ENCODE measurements around the gene WNT9A. TPM values are rescaled to one million over a fixed set of nuclear protein-coding genes. Genes with fewer than 3 reads are reported as not detected.

WNT9A gene
- total and polyA plus RNA-seq, 9 of the 15 experiments (the other 6 are each of a cell fraction or from before 2014, with no cell fraction given) = 0.04 to 0.17 (median 0.10) TPM; not detected in 4

DNA sequence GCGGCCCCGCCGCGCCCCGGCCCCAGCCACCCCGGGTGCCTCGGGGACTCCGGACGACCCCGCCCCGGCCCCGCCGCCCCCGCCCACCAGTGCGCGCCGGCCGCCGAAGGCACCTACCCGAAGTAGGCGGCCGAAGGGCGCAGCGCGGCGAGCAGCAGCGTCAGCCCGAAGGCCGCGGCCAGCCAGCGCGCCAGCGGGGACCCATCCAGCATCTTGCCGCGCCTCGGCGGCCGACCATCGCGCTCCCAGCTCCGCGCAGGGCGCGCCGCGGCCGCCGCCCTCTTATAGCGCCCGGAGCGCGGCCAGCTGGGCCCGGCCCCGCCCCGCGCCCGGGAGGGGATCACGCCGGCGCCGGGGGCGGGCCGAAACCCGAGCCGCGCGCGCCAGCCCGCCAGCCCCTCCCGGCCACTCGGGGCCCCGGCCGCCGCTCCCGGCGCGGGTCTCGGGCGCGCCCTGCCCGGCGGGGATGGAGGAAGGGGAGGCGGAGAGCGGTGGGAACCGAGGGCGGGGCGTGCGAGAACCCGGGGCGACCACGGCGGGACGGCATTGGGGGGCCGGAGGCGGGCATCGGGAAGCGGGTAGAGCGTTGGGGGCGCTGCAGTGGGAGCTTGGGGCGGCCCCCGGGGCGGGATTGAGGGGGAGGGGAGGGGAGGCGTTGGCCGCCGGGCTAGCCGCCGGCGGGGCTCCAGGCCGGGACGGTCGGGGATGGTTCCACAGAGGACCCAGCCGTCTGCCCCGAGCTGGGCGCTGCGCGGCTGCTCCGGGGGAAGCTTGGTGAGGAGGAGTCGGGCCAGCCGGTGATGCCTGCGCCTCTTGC is at the start of gene WNT9A (continued):
- TF ChIP-seq, protein P1, sequence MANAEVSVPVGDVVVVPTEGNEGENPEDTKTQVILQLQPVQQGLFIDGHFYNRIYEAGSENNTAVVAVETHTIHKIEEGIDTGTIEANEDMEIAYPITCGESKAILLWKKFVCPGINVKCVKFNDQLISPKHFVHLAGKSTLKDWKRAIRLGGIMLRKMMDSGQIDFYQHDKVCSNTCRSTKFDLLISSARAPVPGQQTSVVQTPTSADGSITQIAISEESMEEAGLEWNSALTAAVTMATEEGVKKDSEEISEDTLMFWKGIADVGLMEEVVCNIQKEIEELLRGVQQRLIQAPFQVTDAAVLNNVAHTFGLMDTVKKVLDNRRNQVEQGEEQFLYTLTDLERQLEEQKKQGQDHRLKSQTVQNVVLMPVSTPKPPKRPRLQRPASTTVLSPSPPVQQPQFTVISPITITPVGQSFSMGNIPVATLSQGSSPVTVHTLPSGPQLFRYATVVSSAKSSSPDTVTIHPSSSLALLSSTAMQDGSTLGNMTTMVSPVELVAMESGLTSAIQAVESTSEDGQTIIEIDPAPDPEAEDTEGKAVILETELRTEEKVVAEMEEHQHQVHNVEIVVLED (CRISPR knock-in tag; IDR thresholded peaks at IDR 0.05) = no peak
- TF ChIP-seq ZNF507 (tag; conservative IDR thresholded peaks at IDR 0.05) = no peak
- TF ChIP-seq CREBBP (IDR thresholded peaks at IDR 0.05; ENCODE audit: low read depth, low read length) = no peak
- TF ChIP-seq ZFP36 (IDR thresholded peaks at IDR 0.05; ENCODE audit: low read depth, low read length, partially characterized antibody) = no peak
- no peak for TF ChIP-seq RHOXF2B (CRISPR knock-in tag; conservative IDR thresholded peaks at IDR 0.05)
- TF ChIP-seq ZNF551 (CRISPR knock-in tag; IDR thresholded peaks at IDR 0.05) = no peak
- TF ChIP-seq BMI1 (IDR thresholded peaks at IDR 0.05; ENCODE audit: low read length) = no peak
- TF ChIP-seq POLR3A (IDR thresholded peaks at IDR 0.05; ENCODE audit: borderline replicate concordance, extremely low read depth, insufficient read depth, insufficient read length) = no peak
- 0 out of 2 replicates have a peak, but pooled peaks have one; percentile 6 for TF ChIP-seq RBFOX2 (IDR thresholded peaks at IDR 0.05; ENCODE audit: low read depth, low read length)
- TF ChIP-seq, protein P2, sequence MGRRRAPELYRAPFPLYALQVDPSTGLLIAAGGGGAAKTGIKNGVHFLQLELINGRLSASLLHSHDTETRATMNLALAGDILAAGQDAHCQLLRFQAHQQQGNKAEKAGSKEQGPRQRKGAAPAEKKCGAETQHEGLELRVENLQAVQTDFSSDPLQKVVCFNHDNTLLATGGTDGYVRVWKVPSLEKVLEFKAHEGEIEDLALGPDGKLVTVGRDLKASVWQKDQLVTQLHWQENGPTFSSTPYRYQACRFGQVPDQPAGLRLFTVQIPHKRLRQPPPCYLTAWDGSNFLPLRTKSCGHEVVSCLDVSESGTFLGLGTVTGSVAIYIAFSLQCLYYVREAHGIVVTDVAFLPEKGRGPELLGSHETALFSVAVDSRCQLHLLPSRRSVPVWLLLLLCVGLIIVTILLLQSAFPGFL (CRISPR knock-in tag; IDR thresholded peaks at IDR 0.05) = no peak
- no peak for TF ChIP-seq NCOA4 (IDR thresholded peaks at IDR 0.05; ENCODE audit: partially characterized antibody)
- no peak for TF ChIP-seq BHLHE40 (IDR thresholded peaks at IDR 0.05; ENCODE audit: low read length)
- no peak for TF ChIP-seq NFE2 (IDR thresholded peaks at IDR 0.05; ENCODE audit: low read depth)
- TF ChIP-seq, protein P3, sequence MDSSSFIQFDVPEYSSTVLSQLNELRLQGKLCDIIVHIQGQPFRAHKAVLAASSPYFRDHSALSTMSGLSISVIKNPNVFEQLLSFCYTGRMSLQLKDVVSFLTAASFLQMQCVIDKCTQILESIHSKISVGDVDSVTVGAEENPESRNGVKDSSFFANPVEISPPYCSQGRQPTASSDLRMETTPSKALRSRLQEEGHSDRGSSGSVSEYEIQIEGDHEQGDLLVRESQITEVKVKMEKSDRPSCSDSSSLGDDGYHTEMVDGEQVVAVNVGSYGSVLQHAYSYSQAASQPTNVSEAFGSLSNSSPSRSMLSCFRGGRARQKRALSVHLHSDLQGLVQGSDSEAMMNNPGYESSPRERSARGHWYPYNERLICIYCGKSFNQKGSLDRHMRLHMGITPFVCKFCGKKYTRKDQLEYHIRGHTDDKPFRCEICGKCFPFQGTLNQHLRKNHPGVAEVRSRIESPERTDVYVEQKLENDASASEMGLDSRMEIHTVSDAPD (CRISPR knock-in tag; IDR thresholded peaks at IDR 0.05) = no peak
- TF ChIP-seq, protein P4, sequence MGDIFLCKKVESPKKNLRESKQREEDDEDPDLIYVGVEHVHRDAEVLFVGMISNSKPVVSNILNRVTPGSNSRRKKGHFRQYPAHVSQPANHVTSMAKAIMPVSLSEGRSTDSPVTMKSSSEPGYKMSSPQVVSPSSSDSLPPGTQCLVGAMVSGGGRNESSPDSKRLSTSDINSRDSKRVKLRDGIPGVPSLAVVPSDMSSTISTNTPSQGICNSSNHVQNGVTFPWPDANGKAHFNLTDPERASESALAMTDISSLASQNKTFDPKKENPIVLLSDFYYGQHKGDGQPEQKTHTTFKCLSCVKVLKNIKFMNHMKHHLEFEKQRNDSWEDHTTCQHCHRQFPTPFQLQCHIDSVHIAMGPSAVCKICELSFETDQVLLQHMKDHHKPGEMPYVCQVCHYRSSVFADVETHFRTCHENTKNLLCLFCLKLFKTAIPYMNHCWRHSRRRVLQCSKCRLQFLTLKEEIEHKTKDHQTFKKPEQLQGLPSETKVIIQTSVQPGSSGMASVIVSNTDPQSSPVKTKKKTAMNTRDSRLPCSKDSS (IDR thresholded peaks at IDR 0.05; ENCODE audit: low read depth, partially characterized antibody) = no peak
- TF ChIP-seq, protein P5, sequence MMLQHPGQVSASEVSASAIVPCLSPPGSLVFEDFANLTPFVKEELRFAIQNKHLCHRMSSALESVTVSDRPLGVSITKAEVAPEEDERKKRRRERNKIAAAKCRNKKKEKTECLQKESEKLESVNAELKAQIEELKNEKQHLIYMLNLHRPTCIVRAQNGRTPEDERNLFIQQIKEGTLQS (IDR thresholded peaks at IDR 0.05) = no peak
- TF ChIP-seq, protein P5 (CRISPR knock-in tag; conservative IDR thresholded peaks at IDR 0.05) = no peak
- TF ChIP-seq, protein P6, sequence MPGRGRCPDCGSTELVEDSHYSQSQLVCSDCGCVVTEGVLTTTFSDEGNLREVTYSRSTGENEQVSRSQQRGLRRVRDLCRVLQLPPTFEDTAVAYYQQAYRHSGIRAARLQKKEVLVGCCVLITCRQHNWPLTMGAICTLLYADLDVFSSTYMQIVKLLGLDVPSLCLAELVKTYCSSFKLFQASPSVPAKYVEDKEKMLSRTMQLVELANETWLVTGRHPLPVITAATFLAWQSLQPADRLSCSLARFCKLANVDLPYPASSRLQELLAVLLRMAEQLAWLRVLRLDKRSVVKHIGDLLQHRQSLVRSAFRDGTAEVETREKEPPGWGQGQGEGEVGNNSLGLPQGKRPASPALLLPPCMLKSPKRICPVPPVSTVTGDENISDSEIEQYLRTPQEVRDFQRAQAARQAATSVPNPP (IDR thresholded peaks at IDR 0.05; ENCODE audit: borderline replicate concordance, insufficient read depth, insufficient read length) = no peak
- TF ChIP-seq ZNF311 (CRISPR knock-in tag; IDR thresholded peaks at IDR 0.05) = no peak
- TF ChIP-seq ZNF584 (CRISPR knock-in tag; IDR thresholded peaks at IDR 0.05; ENCODE audit: low read depth) = no peak
